ENCODE results near the gene JAKMIP1.

GRCh38 chr4:6044805-6045204 is 155.5 kb downstream of the JAKMIP1 start:
- TF ChIP-seq CTCF (IDR thresholded peaks at IDR 0.05) (no peak), TCF7L2 (IDR thresholded peaks at IDR 0.05; ENCODE audit: low read depth, low read length) (no peak), POLR2AphosphoS5 (IDR thresholded peaks at IDR 0.05; ENCODE audit: low read depth, low read length) (no peak)
